ENCODE measurements around the gene NFIB.

NFIB gene

DNA sequence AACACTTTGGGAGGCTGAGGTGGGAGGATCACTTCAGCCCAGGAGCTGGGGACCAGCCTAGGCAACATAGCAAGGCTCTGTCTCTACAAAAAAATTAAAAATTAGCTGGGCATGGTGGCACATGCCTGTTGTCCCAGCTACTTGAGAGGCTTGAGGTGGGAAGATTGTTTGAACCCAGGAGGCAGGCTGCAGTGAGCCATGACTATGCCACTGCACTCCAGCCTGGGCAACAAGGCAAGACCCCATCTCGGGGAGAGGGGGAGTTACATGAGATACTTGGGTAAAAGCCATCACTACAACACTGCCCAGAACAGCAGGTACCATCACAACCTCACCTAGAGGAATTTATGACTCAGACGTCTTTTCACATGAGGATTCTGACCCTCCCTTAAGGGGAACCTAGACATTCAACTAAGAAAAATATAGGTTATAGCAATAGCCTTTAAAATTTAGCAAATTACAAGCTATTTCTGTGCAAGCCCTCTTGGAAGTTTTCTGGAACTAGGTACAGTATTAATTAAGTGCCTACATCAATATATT is 143.5 kb downstream of the NFIB start:
- no peak overlapping the region for H3K4me3 ChIP-seq (ENCODE audit: low read depth, low read length)
- TF ChIP-seq, protein P1, sequence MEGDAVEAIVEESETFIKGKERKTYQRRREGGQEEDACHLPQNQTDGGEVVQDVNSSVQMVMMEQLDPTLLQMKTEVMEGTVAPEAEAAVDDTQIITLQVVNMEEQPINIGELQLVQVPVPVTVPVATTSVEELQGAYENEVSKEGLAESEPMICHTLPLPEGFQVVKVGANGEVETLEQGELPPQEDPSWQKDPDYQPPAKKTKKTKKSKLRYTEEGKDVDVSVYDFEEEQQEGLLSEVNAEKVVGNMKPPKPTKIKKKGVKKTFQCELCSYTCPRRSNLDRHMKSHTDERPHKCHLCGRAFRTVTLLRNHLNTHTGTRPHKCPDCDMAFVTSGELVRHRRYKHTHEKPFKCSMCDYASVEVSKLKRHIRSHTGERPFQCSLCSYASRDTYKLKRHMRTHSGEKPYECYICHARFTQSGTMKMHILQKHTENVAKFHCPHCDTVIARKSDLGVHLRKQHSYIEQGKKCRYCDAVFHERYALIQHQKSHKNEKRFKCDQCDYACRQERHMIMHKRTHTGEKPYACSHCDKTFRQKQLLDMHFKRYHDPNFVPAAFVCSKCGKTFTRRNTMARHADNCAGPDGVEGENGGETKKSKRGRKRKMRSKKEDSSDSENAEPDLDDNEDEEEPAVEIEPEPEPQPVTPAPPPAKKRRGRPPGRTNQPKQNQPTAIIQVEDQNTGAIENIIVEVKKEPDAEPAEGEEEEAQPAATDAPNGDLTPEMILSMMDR (IDR thresholded peaks at IDR 0.05; ENCODE audit: borderline replicate concordance, insufficient read depth, low read depth, low read length), result no peak

DNA sequence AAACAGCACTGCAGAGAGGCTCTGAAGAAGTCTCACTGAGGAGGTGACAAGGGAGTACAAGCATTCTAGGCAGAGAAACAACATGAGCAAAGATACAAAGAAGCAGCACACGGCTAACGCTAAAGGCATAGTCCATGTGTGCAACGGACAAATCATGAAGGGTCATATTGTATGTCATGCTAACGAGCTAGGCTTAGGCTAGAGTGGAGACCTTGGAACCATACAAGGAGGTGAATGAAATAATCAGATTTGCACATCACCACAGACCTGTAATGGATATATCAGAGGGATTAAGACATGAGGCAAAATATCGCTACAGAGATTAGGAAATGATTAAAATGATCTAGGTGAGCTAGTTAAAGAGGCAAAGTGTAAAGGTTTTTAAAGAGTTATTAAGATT is 145.6 kb downstream of the NFIB start:
- TF ChIP-seq, protein P1 (IDR thresholded peaks at IDR 0.05; ENCODE audit: borderline replicate concordance, insufficient read depth, low read depth, low read length), result no peak
- H3K4me3 ChIP-seq (ENCODE audit: low read depth, low read length), result no peak overlapping the region

DNA sequence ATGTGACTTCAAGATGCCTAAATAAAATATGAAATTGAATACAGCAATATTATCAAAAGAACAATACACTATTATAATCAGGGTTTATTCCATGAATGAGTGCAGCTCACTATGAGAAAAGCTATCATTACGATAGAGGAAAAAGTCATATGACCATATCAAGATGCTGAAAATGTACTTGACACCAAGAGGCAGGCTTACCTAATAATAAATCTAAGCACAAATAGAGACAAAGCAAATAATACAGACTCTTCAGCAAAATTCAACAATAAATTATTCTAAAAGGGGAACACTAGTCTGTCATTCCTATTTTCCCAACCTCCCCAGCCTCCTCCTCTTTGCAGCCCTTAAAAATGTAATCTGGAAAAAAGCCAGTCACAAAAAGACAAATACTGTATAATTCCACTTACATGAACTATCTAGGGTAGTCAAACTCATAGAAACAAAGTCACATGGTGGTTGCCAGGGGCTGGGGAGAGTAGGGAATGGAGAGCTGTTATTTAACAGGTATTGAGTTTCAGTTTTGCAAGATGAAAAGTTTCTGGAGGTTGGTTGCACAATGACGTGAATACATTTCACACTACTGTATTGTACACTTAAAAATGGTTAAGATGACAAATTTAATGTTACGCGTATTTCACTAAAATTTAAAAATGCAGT is 148.4 kb downstream of the NFIB start:
- H3K4me3 ChIP-seq (ENCODE audit: low read depth, low read length), result no peak overlapping the region
- TF ChIP-seq, protein P1 (IDR thresholded peaks at IDR 0.05; ENCODE audit: borderline replicate concordance, insufficient read depth, low read depth, low read length), result no peak

DNA sequence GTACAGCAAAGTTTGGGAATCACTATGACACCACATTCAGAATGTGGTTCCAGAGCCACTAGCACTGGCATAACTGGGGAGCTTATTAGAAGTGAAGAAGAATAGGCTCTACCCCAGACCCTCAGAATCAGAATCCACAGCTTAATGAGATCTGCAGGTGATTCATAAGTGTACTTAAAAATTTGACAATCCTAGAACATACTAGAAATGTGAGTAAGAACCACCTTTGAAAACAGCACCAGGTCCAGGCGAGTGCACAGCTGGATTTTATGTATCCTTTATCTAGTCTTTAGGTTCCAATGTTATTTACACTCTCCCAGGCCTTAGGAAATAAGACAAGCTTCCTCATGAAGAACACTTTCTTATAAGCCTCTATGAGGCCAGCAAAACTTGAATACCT is 149.0 kb downstream of the NFIB start:
- TF ChIP-seq, protein P1 (IDR thresholded peaks at IDR 0.05; ENCODE audit: borderline replicate concordance, insufficient read depth, low read depth, low read length), result no peak
- no peak overlapping the region for H3K4me3 ChIP-seq (ENCODE audit: low read depth, low read length)

DNA sequence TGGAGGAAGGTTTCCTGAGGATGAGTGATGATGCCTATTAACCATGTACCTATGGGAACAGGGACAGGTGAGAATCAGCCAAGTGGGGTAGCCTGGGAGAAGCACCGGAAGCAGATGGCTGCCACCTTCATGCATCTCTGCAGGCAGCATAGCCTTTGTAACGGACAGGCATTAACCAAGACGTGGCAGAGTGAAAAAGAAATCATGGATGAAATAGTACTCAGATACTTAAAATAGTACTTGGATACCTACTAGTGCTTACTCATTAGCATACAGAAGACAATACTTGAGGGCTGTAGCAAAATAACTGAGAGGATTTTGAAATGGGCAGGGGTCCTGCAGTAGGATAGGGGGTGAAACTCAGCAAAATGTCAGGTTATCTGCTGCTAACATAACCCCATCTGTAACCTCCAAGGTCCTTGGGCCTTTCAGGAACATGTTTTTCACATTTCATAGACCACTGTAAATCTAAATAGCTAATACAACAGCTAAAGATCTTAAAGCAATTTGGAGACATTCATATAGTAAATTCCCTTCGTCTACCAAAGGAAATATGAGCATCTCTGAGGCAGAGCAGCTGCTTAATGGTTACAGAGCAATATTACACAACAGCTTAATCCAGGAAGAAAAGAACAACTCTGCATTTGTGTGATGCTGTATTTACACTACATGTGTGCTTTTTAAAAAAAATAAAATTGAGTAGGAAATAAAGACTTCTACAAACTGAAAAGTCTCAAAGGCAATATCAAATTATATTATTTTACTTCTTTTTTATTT is 154.3 kb downstream of the NFIB start:
- TF ChIP-seq, protein P1 (IDR thresholded peaks at IDR 0.05; ENCODE audit: borderline replicate concordance, insufficient read depth, low read depth, low read length), result no peak
- no peak overlapping the region for H3K4me3 ChIP-seq (ENCODE audit: low read depth, low read length)

DNA sequence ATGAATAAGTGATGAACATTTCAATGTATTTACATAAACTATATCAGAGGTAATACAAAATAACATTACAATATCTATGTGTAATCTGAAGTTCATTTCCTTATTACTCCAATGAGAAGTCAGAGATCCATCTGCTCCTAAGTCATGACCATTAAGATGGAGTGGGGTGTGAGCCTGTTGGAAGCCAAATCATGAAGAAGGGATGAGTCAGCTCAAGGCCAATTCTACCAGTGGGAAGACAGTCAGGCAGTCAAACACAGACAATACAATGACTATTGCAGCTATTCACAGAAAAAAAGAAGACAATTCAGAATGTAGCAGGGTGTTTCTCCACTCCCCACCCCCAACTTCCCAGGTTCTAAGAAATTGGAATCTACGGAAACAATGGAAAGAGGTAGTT is 155.0 kb downstream of the NFIB start:
- no peak overlapping the region for H3K4me3 ChIP-seq (ENCODE audit: low read depth, low read length)
- TF ChIP-seq, protein P1 (IDR thresholded peaks at IDR 0.05; ENCODE audit: borderline replicate concordance, insufficient read depth, low read depth, low read length), result no peak
